Measurements from ENCODE around the gene TMF1. TPM values are rescaled to one million over a fixed set of nuclear protein-coding genes. Genes with fewer than 3 reads are reported as not detected.

The TMF1 gene, protein sequence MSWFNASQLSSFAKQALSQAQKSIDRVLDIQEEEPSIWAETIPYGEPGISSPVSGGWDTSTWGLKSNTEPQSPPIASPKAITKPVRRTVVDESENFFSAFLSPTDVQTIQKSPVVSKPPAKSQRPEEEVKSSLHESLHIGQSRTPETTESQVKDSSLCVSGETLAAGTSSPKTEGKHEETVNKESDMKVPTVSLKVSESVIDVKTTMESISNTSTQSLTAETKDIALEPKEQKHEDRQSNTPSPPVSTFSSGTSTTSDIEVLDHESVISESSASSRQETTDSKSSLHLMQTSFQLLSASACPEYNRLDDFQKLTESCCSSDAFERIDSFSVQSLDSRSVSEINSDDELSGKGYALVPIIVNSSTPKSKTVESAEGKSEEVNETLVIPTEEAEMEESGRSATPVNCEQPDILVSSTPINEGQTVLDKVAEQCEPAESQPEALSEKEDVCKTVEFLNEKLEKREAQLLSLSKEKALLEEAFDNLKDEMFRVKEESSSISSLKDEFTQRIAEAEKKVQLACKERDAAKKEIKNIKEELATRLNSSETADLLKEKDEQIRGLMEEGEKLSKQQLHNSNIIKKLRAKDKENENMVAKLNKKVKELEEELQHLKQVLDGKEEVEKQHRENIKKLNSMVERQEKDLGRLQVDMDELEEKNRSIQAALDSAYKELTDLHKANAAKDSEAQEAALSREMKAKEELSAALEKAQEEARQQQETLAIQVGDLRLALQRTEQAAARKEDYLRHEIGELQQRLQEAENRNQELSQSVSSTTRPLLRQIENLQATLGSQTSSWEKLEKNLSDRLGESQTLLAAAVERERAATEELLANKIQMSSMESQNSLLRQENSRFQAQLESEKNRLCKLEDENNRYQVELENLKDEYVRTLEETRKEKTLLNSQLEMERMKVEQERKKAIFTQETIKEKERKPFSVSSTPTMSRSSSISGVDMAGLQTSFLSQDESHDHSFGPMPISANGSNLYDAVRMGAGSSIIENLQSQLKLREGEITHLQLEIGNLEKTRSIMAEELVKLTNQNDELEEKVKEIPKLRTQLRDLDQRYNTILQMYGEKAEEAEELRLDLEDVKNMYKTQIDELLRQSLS
- total RNA-seq (10 to 100 TPM; 12.2 to 53.8 (median 33.6) TPM), polyA plus RNA-seq (1 to 10 TPM; 6.0 to 7.5 (median 6.3) TPM)
- long read RNA-seq, donor 1: 0 reads
- long read RNA-seq, donor 2, full-length matches to known transcripts: 1 of 6 reads
- long read RNA-seq, donor 2, partial matches to known transcripts: 5 of 6 reads
- long read RNA-seq, donor 2, other reads (novel, unspliced or antisense): 0 of 6 reads
- long read RNA-seq, donor 3, partial matches to known transcripts: 5 of 5 reads
- long read RNA-seq, donor 3, other reads (novel, unspliced or antisense): 0 of 5 reads
- long read RNA-seq, donor 4, full-length matches to known transcripts: 1 of 1 reads
- long read RNA-seq, donor 4, partial matches to known transcripts: 0 of 1 reads
- long read RNA-seq, donor 4, other reads (novel, unspliced or antisense): 0 of 1 reads
- long read RNA-seq, donor 5: 0 reads
- long read RNA-seq, donor 6: 0 reads
- long read RNA-seq, donor 7, partial matches to known transcripts: 16 of 16 reads
- long read RNA-seq, donor 7, other reads (novel, unspliced or antisense): 0 of 16 reads
- long read RNA-seq, donor 8, full-length matches to known transcripts: 1 of 6 reads
- long read RNA-seq, donor 8, partial matches to known transcripts: 5 of 6 reads
- long read RNA-seq, donor 8, other reads (novel, unspliced or antisense): 0 of 6 reads
- long read RNA-seq, donor 9: 0 reads
- long read RNA-seq, donor 10, partial matches to known transcripts: 5 of 5 reads
- long read RNA-seq, donor 10, other reads (novel, unspliced or antisense): 0 of 5 reads

GRCh38 chr3:69051756-69052471, at the start of gene TMF1:
Gene TMF1 (minus strand): TSS chr3:69052333. CDS start chr3:69052086, 247 bp downstream.
- WGBS, 5 donors: 0 to 1% (median 1%) methylated on average over 25 to 45 of the region's 45 CpGs
- Histone ChIP-seq H3K4me3 (peak within 1 kb of the TSS; percentile 81 to 94 (median 82)), H3K27me3 (no peaks in the 10 kb centered on the region), H3K36me3 (peaks cover 18 to 47% (median 46%) of the 10 kb centered on the region in 4 donors), H3K4me1 (peaks cover 13 to 50% (median 38%) of the 10 kb centered on the region in 4 donors), H3K27ac (peak within 1 kb of the TSS; percentile 91 to 98 (median 98)), H3K9me3 (no peaks in the 10 kb centered on the region)
- peak; percentile 99 to 100 for DNase-seq
- intact Hi-C loops (cut with DNase I; ENCODE audit: low total_unique reads): no loop called here
- no peak for TF ChIP-seq EP300 (IDR thresholded peaks at IDR 0.05)
- TF ChIP-seq POLR2A (IDR thresholded peaks at IDR 0.05): peak in 2 of 4 donors; percentile 64 to 66
- TF ChIP-seq, protein P1, sequence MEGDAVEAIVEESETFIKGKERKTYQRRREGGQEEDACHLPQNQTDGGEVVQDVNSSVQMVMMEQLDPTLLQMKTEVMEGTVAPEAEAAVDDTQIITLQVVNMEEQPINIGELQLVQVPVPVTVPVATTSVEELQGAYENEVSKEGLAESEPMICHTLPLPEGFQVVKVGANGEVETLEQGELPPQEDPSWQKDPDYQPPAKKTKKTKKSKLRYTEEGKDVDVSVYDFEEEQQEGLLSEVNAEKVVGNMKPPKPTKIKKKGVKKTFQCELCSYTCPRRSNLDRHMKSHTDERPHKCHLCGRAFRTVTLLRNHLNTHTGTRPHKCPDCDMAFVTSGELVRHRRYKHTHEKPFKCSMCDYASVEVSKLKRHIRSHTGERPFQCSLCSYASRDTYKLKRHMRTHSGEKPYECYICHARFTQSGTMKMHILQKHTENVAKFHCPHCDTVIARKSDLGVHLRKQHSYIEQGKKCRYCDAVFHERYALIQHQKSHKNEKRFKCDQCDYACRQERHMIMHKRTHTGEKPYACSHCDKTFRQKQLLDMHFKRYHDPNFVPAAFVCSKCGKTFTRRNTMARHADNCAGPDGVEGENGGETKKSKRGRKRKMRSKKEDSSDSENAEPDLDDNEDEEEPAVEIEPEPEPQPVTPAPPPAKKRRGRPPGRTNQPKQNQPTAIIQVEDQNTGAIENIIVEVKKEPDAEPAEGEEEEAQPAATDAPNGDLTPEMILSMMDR (IDR thresholded peaks at IDR 0.05): no peak
- peak; percentile 93 to 95 (median 94) for TF ChIP-seq POLR2AphosphoS5 (IDR thresholded peaks at IDR 0.05)

GRCh38 chr3:69099576-69099975, 47.4 kb upstream of the TMF1 start:
- H3K27ac ChIP-seq: no peak overlapping the region
- intact Hi-C loops (cut with DNase I; ENCODE audit: low total_unique reads): no loop called here
- H3K36me3 ChIP-seq: peaks cover 12 to 46% (median 39%) of the 10 kb centered on the region in 4 donors
- H3K4me3 ChIP-seq: no peak overlapping the region
- DNase-seq: no peak
- no peaks in the 10 kb centered on the region for H3K27me3 ChIP-seq
- peaks cover 16 to 65% (median 34%) of the 10 kb centered on the region in 4 donors for H3K4me1 ChIP-seq
- WGBS, 5 donors: 90 to 92% (median 90%) methylated on average over 4 of the region's 4 CpGs
- no peaks in the 10 kb centered on the region for H3K9me3 ChIP-seq
- TF ChIP-seq POLR2A (IDR thresholded peaks at IDR 0.05): no peak
- TF ChIP-seq, protein P1 (IDR thresholded peaks at IDR 0.05): no peak
- TF ChIP-seq EP300 (IDR thresholded peaks at IDR 0.05): no peak
- no peak for TF ChIP-seq POLR2AphosphoS5 (IDR thresholded peaks at IDR 0.05)

GRCh38 chr3:69097407-69098086, 45.4 kb upstream of the TMF1 start:
- H3K9me3 ChIP-seq: no peaks in the 10 kb centered on the region
- H3K36me3 ChIP-seq: peaks cover 3 to 26% (median 19%) of the 10 kb centered on the region in 4 donors
- no peaks in the 10 kb centered on the region for H3K27me3 ChIP-seq
- whole genome bisulfite sequencing, 5 donors: 90 to 95% (median 93%) methylated on average over 9 of the region's 9 CpGs
- H3K4me1 ChIP-seq: peaks cover 33 to 85% (median 50%) of the 10 kb centered on the region in 4 donors
- H3K4me3 ChIP-seq: no peak overlapping the region
- peak overlapping the region in 2 of 5 donors; percentile 4 to 75 for H3K27ac ChIP-seq
- no peak for TF ChIP-seq POLR2AphosphoS5 (IDR thresholded peaks at IDR 0.05)
- TF ChIP-seq, protein P1 (IDR thresholded peaks at IDR 0.05): no peak
- no peak for TF ChIP-seq POLR2A (IDR thresholded peaks at IDR 0.05)
- no peak for TF ChIP-seq EP300 (IDR thresholded peaks at IDR 0.05)
- no peak for DNase-seq
- intact Hi-C loops (cut with DNase I; ENCODE audit: low total_unique reads): no loop called here

Data from stomach (tissue), 19 donors.